ENCODE results near the gene TAS2R14.

Gene TAS2R14

DNA sequence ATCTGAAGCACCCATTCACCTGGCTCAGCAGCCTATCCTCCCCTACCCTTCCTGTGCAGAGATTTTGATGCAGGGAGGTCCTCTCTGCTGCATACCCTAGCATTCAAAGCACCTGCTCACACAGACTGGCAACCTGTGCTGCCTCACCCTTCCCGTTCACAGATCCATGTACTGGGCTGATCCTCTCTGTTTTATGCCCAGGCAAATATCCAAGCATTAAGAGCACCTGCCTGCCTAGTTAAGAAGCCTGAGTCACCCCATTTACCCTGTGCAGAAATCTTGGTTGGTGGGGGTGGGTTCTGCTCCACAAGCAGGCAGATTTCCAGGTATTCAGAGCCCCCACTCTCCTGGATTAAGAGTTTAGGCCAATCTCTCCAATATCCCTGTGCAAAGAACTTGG lies 38.1 kb downstream of the TAS2R14 start:
- Histone ChIP-seq H3K36me3 (ENCODE audit: control insufficient read depth in 2 of 2, insufficient read depth in 1 of 2, low read length in 2 of 2) (no peaks in the 10 kb centered on the region), H3K9me3 (ENCODE audit: control insufficient read depth, insufficient read depth, low read depth, low read length) (no peaks in the 10 kb centered on the region), H3K4me1 (ENCODE audit: control insufficient read depth, insufficient read depth, low read length) (no peaks in the 10 kb centered on the region), H3K27ac (ENCODE audit: extremely low read depth, low read depth, low read length) (no peak overlapping the region), H3K4me3 (ENCODE audit: low read depth, low read length) (no peak overlapping the region)
- no peak for TF ChIP-seq ZNF202 (tag by site-specific recombination; IDR thresholded peaks at IDR 0.05; ENCODE audit: borderline replicate concordance)
- no peak for TF ChIP-seq ZNF837 (tag by site-specific recombination; IDR thresholded peaks at IDR 0.05)
- TF ChIP-seq ZNF157 (tag by site-specific recombination; IDR thresholded peaks at IDR 0.05) = no peak
- TF ChIP-seq, protein P1, sequence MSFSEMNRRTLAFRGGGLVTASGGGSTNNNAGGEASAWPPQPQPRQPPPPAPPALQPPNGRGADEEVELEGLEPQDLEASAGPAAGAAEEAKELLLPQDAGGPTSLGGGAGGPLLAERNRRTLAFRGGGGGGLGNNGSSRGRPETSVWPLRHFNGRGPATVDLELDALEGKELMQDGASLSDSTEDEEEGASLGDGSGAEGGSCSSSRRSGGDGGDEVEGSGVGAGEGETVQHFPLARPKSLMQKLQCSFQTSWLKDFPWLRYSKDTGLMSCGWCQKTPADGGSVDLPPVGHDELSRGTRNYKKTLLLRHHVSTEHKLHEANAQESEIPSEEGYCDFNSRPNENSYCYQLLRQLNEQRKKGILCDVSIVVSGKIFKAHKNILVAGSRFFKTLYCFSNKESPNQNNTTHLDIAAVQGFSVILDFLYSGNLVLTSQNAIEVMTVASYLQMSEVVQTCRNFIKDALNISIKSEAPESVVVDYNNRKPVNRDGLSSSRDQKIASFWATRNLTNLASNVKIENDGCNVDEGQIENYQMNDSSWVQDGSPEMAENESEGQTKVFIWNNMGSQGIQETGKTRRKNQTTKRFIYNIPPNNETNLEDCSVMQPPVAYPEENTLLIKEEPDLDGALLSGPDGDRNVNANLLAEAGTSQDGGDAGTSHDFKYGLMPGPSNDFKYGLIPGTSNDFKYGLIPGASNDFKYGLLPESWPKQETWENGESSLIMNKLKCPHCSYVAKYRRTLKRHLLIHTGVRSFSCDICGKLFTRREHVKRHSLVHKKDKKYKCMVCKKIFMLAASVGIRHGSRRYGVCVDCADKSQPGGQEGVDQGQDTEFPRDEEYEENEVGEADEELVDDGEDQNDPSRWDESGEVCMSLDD (tag by site-specific recombination; IDR thresholded peaks at IDR 0.05) = no peak
- TF ChIP-seq ZNF571 (tag by site-specific recombination; IDR thresholded peaks at IDR 0.05) = no peak
- no peak for TF ChIP-seq ZNF221 (tag by site-specific recombination; IDR thresholded peaks at IDR 0.05; ENCODE audit: borderline replicate concordance)
- TF ChIP-seq ZNF654 (tag by site-specific recombination; IDR thresholded peaks at IDR 0.05; ENCODE audit: low read depth) = no peak
- no peak for TF ChIP-seq ZNF561 (tag by site-specific recombination; IDR thresholded peaks at IDR 0.05; ENCODE audit: borderline replicate concordance)
- ChIA-PET POLR2A (no interaction called here), CTCF (interaction anchor here (0.5 to 0.7 kb wide), 2 partner anchors 347 to 1803 kb away, joined by 3 to 4 read pairs; no protein-coding TSS in a partner anchor)

DNA sequence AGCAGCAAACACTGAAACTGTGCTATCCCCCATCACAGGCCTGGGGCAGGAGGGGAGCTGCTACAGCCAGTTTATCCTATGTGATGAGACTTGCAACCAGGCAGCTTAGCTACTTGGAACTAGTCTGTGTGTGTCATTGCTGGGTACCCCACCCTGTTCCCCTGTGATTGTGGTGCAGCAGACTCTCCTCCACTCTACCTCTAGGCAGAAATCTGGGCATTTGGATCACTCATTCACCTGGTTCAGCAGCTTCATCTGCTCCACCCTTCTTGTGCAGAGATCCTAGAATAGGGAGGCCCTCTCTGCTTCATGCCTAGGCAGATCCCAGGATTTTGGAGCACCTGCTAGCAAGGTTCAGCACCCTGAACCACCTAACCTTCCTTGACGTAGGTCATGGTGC lies 38.5 kb downstream of the TAS2R14 start:
- Histone ChIP-seq H3K4me3 (ENCODE audit: low read depth, low read length) (no peak overlapping the region), H3K9me3 (ENCODE audit: control insufficient read depth, insufficient read depth, low read depth, low read length) (no peaks in the 10 kb centered on the region), H3K27ac (ENCODE audit: extremely low read depth, low read depth, low read length) (no peak overlapping the region), H3K36me3 (ENCODE audit: control insufficient read depth in 2 of 2, insufficient read depth in 1 of 2, low read length in 2 of 2) (no peaks in the 10 kb centered on the region), H3K4me1 (ENCODE audit: control insufficient read depth, insufficient read depth, low read length) (no peaks in the 10 kb centered on the region)
- CTCF ChIA-PET = interaction anchor here (0.5 kb wide), 1 partner anchor 347 kb away, joined by 3 read pairs; no protein-coding TSS in a partner anchor
- POLR2A ChIA-PET = no interaction called here
- no peak for TF ChIP-seq ZNF473 (tag by site-specific recombination; IDR thresholded peaks at IDR 0.05)

DNA sequence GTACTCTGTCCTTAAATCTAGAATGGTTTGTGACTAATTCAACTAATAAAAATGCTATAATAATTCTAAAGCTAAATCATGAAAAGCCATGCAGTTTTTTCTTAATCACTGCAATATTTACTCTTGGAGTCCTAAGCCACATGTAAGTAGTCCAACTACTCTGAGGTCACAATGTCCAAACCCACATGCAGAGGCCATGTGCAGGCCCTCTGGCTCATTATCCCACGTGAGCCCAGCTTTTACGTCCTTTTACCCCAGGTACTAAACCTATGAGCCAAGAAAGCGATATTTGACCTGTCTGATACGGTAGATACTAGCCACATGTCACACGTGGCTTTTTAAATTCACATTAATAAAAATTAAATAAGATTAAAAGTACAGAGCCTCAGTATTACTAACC lies 42.2 kb downstream of the TAS2R14 start:
- CTCF ChIA-PET = no interaction called here
- H3K27ac ChIP-seq (ENCODE audit: extremely low read depth, low read depth, low read length) = no peak overlapping the region
- H3K36me3 ChIP-seq (ENCODE audit: control insufficient read depth in 2 of 2, insufficient read depth in 1 of 2, low read length in 2 of 2) = no peaks in the 10 kb centered on the region
- TF ChIP-seq ZNF626 (tag by site-specific recombination; IDR thresholded peaks at IDR 0.05) (no peak), ZXDB (tag by site-specific recombination; IDR thresholded peaks at IDR 0.05) (no peak)
- TF ChIP-seq, protein P2, sequence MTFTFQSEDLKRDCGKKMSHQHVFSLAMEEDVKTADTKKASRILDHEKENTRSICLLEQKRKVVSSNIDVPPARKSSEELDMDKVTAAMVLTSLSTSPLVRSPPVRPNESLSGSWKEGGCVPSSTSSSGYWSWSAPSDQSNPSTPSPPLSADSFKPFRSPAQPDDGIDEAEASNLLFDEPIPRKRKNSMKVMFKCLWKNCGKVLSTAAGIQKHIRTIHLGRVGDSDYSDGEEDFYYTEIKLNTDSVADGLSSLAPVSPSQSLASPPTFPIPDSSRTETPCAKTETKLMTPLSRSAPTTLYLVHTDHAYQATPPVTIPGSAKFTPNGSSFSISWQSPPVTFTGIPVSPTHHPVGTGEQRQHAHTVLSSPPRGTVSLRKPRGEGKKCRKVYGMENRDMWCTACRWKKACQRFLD (tag by site-specific recombination; IDR thresholded peaks at IDR 0.05) = no peak
- no peak overlapping the region for H3K4me3 ChIP-seq (ENCODE audit: low read depth, low read length)
- H3K4me1 ChIP-seq (ENCODE audit: control insufficient read depth, insufficient read depth, low read length) = no peaks in the 10 kb centered on the region
- no peaks in the 10 kb centered on the region for H3K9me3 ChIP-seq (ENCODE audit: control insufficient read depth, insufficient read depth, low read depth, low read length)
- POLR2A ChIA-PET = no interaction called here

DNA sequence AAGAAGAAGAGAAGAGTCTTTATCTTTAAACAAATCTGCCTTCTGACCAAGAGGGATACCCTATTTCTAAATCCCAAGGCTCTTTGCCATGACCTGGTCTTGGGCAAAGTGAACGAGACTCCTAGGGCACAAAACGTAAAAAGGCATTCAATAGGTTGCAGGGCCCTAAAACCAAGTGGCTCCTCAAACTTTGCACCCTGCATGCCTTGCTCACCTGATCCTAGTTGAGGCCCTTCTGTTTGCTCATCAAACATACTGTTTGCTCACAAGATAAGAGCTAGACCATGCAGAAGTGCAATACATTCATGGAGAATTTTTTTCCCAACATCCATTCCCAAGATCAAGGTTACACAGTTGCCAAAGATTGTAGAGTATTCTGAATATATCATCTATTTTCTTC lies 47.1 kb downstream of the TAS2R14 start:
- Histone ChIP-seq H3K4me3 (ENCODE audit: low read depth, low read length) (no peak overlapping the region), H3K4me1 (ENCODE audit: control insufficient read depth, insufficient read depth, low read length) (no peaks in the 10 kb centered on the region), H3K9me3 (ENCODE audit: control insufficient read depth, insufficient read depth, low read depth, low read length) (no peaks in the 10 kb centered on the region), H3K36me3 (ENCODE audit: control insufficient read depth in 2 of 2, insufficient read depth in 1 of 2, low read length in 2 of 2) (no peaks in the 10 kb centered on the region), H3K27ac (ENCODE audit: extremely low read depth, low read depth, low read length) (no peak overlapping the region)
- POLR2A ChIA-PET = no interaction called here
- CTCF ChIA-PET = no interaction called here
- TF ChIP-seq TCF7L2 (IDR thresholded peaks at IDR 0.05; ENCODE audit: borderline replicate concordance, low read depth, low read length) (no peak), ZNF248 (tag by site-specific recombination; IDR thresholded peaks at IDR 0.05) (no peak), GLI2 (tag by site-specific recombination; IDR thresholded peaks at IDR 0.05; ENCODE audit: borderline replicate concordance, low read depth) (no peak), RBAK (tag by site-specific recombination; IDR thresholded peaks at IDR 0.05) (no peak), ZNF324 (tag by site-specific recombination; IDR thresholded peaks at IDR 0.05) (no peak), ZNF837 (tag by site-specific recombination; IDR thresholded peaks at IDR 0.05) (no peak), KLF16 (tag by site-specific recombination; IDR thresholded peaks at IDR 0.05) (no peak), SP7 (tag by site-specific recombination; IDR thresholded peaks at IDR 0.05) (no peak), ZNF202 (tag by site-specific recombination; IDR thresholded peaks at IDR 0.05; ENCODE audit: borderline replicate concordance) (no peak)
- TF ChIP-seq, protein P3, sequence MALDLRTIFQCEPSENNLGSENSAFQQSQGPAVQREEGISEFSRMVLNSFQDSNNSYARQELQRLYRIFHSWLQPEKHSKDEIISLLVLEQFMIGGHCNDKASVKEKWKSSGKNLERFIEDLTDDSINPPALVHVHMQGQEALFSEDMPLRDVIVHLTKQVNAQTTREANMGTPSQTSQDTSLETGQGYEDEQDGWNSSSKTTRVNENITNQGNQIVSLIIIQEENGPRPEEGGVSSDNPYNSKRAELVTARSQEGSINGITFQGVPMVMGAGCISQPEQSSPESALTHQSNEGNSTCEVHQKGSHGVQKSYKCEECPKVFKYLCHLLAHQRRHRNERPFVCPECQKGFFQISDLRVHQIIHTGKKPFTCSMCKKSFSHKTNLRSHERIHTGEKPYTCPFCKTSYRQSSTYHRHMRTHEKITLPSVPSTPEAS (tag by site-specific recombination; IDR thresholded peaks at IDR 0.05) = no peak
- TF ChIP-seq, protein P4, sequence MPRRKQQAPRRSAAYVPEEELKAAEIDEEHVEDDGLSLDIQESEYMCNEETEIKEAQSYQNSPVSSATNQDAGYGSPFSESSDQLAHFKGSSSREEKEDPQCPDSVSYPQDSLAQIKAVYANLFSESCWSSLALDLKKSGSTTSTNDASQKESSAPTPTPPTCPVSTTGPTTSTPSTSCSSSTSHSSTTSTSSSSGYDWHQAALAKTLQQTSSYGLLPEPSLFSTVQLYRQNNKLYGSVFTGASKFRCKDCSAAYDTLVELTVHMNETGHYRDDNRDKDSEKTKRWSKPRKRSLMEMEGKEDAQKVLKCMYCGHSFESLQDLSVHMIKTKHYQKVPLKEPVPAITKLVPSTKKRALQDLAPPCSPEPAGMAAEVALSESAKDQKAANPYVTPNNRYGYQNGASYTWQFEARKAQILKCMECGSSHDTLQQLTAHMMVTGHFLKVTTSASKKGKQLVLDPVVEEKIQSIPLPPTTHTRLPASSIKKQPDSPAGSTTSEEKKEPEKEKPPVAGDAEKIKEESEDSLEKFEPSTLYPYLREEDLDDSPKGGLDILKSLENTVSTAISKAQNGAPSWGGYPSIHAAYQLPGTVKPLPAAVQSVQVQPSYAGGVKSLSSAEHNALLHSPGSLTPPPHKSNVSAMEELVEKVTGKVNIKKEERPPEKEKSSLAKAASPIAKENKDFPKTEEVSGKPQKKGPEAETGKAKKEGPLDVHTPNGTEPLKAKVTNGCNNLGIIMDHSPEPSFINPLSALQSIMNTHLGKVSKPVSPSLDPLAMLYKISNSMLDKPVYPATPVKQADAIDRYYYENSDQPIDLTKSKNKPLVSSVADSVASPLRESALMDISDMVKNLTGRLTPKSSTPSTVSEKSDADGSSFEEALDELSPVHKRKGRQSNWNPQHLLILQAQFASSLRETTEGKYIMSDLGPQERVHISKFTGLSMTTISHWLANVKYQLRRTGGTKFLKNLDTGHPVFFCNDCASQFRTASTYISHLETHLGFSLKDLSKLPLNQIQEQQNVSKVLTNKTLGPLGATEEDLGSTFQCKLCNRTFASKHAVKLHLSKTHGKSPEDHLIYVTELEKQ (tag by site-specific recombination; IDR thresholded peaks at IDR 0.05; ENCODE audit: borderline replicate concordance) = no peak
